ENCODE measurements around the gene NDUFS3. TPM values are rescaled to one million over a fixed set of nuclear protein-coding genes. Genes with fewer than 3 reads are reported as not detected.

Gene NDUFS3
- total and polyA plus RNA-seq, 2 of the 13 experiments (the other 11 are each of a cell fraction or from before 2014, with no cell fraction given) = 151 to 184 TPM

DNA sequence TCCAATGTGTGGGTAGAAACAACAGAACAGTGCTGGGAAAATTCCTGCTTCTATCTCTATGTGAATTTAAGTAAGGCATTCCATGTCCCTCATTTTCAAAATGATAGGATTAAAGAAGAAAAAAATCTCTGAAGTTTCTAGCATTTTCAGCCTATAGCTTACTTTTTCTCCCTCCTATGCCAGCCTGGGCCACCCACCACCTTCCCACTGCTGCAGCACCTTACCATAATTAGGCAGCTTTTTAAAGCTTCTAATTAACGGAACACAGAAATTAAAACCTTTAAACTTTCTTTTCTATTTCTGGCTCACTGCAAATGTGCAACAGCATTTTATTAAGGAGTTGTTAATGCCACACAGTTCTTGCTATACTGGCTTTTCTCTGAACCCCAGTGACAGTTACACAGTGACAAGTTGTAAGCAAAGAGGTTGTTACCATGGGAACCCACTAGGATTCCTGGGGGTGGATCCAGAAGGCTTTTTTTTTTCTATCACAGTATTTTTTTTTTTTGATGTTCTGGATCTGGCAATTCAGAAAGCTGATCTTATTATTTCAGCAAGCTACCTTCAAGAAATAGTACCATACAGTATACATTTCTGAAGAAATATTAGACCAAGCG, 46.2 kb upstream of the NDUFS3 start:
- ChIA-PET CTCF (ENCODE audit: low intra/inter-chr PET ratio, low total read pairs) (no interaction called here), POLR2A (no interaction called here)
- Histone ChIP-seq H3K4me1 (ENCODE audit: insufficient read depth, low read length) (peaks cover 45% of the 10 kb centered on the region), H3K9me3 (ENCODE audit: low read length) (no peaks in the 10 kb centered on the region), H2AFZ (ENCODE audit: low read length) (no peak overlapping the region), H3K79me2 (ENCODE audit: insufficient read depth, low read length) (peaks cover 94% of the 10 kb centered on the region), H3K4me3 (replicated peaks in 1 of 3; ENCODE audit: insufficient read depth in 1 of 3, low read depth in 2 of 3, low read length in 3 of 3) (no peak overlapping the region), H3K4me2 (ENCODE audit: low read depth, low read length) (no peak overlapping the region), H4K20me1 (ENCODE audit: insufficient read depth, low read length) (peaks cover 51% of the 10 kb centered on the region), H3K27me3 (ENCODE audit: control insufficient read depth in 1 of 2, insufficient read depth in 2 of 2, low read length in 2 of 2) (no peaks in the 10 kb centered on the region), H3K27ac (ENCODE audit: extremely low read length, insufficient read depth, low read length) (peak overlapping the region; percentile 37), H3K9ac (ENCODE audit: insufficient read depth, low read depth, low read length) (no peak overlapping the region), H3K36me3 (replicated peaks in 1 of 2; ENCODE audit: control insufficient read depth in 1 of 2, insufficient read depth in 2 of 2, low read length in 2 of 2) (peaks cover 2% of the 10 kb centered on the region in 2 experiments; a peak in 1 of 5 replicates)
- FAIRE-seq = no peak
- intact Hi-C loops (cut with micrococcal nuclease; ENCODE audit: unreplicated experiment) (no loop called here), in situ Hi-C loops (cut with HindIII; ENCODE audit: extremely low pct_ligation_motif_present, low pct_unique_long_range_greater_than_20kb) (no loop called here)
- ATAC-seq = peak; percentile 46; the same call in 1 of the 3 replicates
- TF ChIP-seq PRMT3 (CRISPR knock-in tag; IDR thresholded peaks at IDR 0.05; ENCODE audit: borderline replicate concordance, low read depth) (no peak), RFX1 (IDR thresholded peaks at IDR 0.05) (peak; percentile 22; the same call in 1 of the 2 replicates), RBAK (CRISPR knock-in tag; IDR thresholded peaks at IDR 0.05) (no peak), RFX3 (CRISPR knock-in tag; IDR thresholded peaks at IDR 0.05) (peak; percentile 35; the same call in 1 of the 2 replicates)
- no peak for DNase-seq (ENCODE audit: low spot score)
- WGBS (ENCODE audit: low lambda C conversion rate) = 97% methylated on average over 2 of the region's 2 CpGs
- TSS peak; percentile 31 for BruUV-seq (replicated peaks)

DNA sequence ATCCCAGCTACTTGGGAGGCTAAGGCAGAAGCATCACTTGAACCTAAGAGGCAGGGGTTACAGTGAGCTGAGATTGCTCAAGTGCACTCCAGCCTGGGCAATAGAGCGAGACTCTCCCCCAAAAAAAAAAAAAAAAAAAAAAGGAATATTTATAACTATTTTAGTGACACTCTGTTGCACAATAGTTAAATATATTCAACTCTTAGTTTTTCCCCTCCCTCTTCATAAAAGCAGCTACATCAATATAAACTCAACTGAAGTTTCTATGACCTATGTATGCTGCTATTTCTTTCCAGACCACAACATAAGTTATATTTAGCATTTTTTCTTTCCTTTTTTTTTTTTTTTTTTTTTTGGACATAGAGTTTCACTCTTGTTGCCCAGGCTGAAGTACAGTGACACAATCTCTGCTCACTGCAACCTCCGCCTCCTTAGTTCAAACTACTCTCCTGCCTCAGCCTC, 45.2 kb upstream of the NDUFS3 start:
- Histone ChIP-seq H3K79me2 (ENCODE audit: insufficient read depth, low read length) (peaks cover 93% of the 10 kb centered on the region), H3K36me3 (replicated peaks in 1 of 2; ENCODE audit: control insufficient read depth in 1 of 2, insufficient read depth in 2 of 2, low read length in 2 of 2) (peaks cover 2% of the 10 kb centered on the region in 2 experiments; a peak in 1 of 5 replicates), H2AFZ (ENCODE audit: low read length) (no peak overlapping the region), H4K20me1 (ENCODE audit: insufficient read depth, low read length) (peaks cover 52% of the 10 kb centered on the region), H3K4me2 (ENCODE audit: low read depth, low read length) (no peak overlapping the region), H3K4me3 (replicated peaks in 1 of 3; ENCODE audit: insufficient read depth in 1 of 3, low read depth in 2 of 3, low read length in 3 of 3) (no peak overlapping the region), H3K9ac (ENCODE audit: insufficient read depth, low read depth, low read length) (no peak overlapping the region), H3K9me3 (ENCODE audit: low read length) (no peaks in the 10 kb centered on the region), H3K27me3 (ENCODE audit: control insufficient read depth in 1 of 2, insufficient read depth in 2 of 2, low read length in 2 of 2) (no peaks in the 10 kb centered on the region), H3K4me1 (ENCODE audit: insufficient read depth, low read length) (peaks cover 35% of the 10 kb centered on the region), H3K27ac (ENCODE audit: extremely low read length, insufficient read depth, low read length) (no peak overlapping the region)
- FAIRE-seq = no peak
- no peak for DNase-seq (ENCODE audit: low spot score)
- no TSS peak for BruUV-seq (replicated peaks)
- TF ChIP-seq, protein P1, sequence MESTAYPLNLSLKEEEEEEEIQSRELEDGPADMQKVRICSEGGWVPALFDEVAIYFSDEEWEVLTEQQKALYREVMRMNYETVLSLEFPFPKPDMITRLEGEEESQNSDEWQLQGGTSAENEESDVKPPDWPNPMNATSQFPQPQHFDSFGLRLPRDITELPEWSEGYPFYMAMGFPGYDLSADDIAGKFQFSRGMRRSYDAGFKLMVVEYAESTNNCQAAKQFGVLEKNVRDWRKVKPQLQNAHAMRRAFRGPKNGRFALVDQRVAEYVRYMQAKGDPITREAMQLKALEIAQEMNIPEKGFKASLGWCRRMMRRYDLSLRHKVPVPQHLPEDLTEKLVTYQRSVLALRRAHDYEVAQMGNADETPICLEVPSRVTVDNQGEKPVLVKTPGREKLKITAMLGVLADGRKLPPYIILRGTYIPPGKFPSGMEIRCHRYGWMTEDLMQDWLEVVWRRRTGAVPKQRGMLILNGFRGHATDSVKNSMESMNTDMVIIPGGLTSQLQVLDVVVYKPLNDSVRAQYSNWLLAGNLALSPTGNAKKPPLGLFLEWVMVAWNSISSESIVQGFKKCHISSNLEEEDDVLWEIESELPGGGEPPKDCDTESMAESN (CRISPR knock-in tag; conservative IDR thresholded peaks at IDR 0.05) = no peak
- TF ChIP-seq SMARCC2 (IDR thresholded peaks at IDR 0.05) (no peak), ZSCAN9 (CRISPR knock-in tag; IDR thresholded peaks at IDR 0.05; ENCODE audit: borderline replicate concordance) (no peak), ZFP36L1 (CRISPR knock-in tag; IDR thresholded peaks at IDR 0.05) (no peak), KAT7 (CRISPR knock-in tag; IDR thresholded peaks at IDR 0.05; ENCODE audit: borderline replicate concordance) (no peak), RBAK (CRISPR knock-in tag; IDR thresholded peaks at IDR 0.05) (no peak), ZFP41 (CRISPR knock-in tag; IDR thresholded peaks at IDR 0.05; ENCODE audit: borderline replicate concordance) (no peak), CHD2 (IDR thresholded peaks at IDR 0.05; ENCODE audit: low read depth, low read length) (no peak), TOE1 (CRISPR knock-in tag; IDR thresholded peaks at IDR 0.05) (no peak), FOSL2 (CRISPR knock-in tag; IDR thresholded peaks at IDR 0.05) (no peak), ZNF34 (CRISPR knock-in tag; IDR thresholded peaks at IDR 0.05; ENCODE audit: borderline replicate concordance) (no peak), ZMYM2 (CRISPR knock-in tag; IDR thresholded peaks at IDR 0.05) (no peak), BRD4 (CRISPR knock-in tag; IDR thresholded peaks at IDR 0.05) (no peak)
- ChIA-PET POLR2A (interaction anchor here (0.8 to 1.1 kb wide), 2 partner anchors 54 to 96 kb away, joined by 3 to 4 read pairs; no protein-coding TSS in a partner anchor), CTCF (ENCODE audit: low intra/inter-chr PET ratio, low total read pairs) (no interaction called here)
- in situ Hi-C loops (cut with HindIII; ENCODE audit: extremely low pct_ligation_motif_present, low pct_unique_long_range_greater_than_20kb) (no loop called here), intact Hi-C loops (cut with micrococcal nuclease; ENCODE audit: unreplicated experiment) (no loop called here)
- ATAC-seq = no peak
- 100% methylated on average over 2 of the region's 2 CpGs for WGBS (ENCODE audit: low lambda C conversion rate)

Measured in HepG2 (cell line).